ENCODE data around the gene PLXNA3. TPM values are rescaled to one million over a fixed set of nuclear protein-coding genes. Genes with fewer than 3 reads are reported as not detected.

Gene PLXNA3
- total RNA-seq, 2 donors from 2014 or later = 52.6 to 68.8 TPM

GRCh38 chrX:154420402-154420756 lies 37.7 kb upstream of the PLXNA3 start:
- no peak overlapping the region for H3K4me3 Mint-ChIP-seq
- peaks cover 62% of the 10 kb centered on the region for H3K9me3 Mint-ChIP-seq
- 91% methylated on average over 10 of the region's 10 CpGs; no CpG with 5 or more reads in 1 of the 2 experiments for WGBS, 2 experiments (ENCODE audit: insufficient coverage in 1 of 2, insufficient read length in 1 of 2)

DNA sequence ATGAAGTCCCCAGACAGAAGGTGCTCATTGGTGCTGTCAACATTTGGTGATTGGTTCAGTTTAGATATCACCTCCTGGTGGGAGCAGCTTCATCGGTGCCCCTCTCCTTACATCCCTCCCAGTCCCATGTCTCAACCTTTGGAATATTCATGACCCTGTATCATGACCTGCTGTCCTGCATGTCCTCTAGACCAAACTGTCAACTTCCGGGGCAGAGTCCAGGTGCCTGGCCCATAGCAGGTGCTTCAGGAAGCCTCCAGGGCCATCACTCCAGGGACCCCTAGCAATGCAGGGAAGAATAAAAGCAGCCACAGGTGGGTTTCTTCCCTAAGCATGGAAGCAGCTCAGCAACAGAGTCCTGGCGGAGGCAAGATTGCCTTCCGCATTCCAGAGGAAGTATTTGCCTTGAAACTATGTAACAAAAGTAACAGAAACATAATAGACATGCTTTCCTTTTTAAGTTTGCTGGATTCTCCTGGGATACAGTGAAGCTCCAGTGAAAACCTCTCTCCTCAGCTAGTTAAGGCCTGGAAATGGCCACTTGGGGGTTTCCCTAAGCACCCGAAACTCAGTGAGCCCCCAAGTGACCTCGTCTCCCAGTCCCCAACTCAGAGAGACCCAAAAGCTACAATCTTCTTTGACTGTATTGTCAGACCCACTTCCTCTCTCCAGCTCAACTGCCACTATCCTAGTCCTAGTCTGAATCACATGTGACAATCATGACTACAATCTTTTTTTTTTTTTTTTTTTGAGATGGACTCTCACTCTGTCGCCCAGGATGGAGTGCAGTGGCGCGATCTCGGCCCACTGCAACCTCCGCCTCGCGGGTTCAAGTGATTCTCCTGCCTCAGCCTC lies 30.9 kb upstream of the PLXNA3 start:
- Histone ChIP-seq H3K9me3 (ENCODE audit: control insufficient read depth, low read length) (no peaks in the 10 kb centered on the region), H3K4me1 (ENCODE audit: control insufficient read depth, insufficient read depth, low read length) (no peaks in the 10 kb centered on the region), H3K27ac (ENCODE audit: low read depth, low read length) (no peak overlapping the region), H3K4me3 (ENCODE audit: low read length) (no peak overlapping the region), H3K36me3 (ENCODE audit: control insufficient read depth, insufficient read depth, low read length) (no peaks in the 10 kb centered on the region), H3K27me3 (ENCODE audit: control insufficient read depth, insufficient read depth, low read length, poor library complexity, severe bottlenecking) (no peaks in the 10 kb centered on the region), H3K9ac (ENCODE audit: extremely low read depth, low read length, poor library complexity, severe bottlenecking) (no peak overlapping the region)
- no peak overlapping the region for H3K27ac Mint-ChIP-seq
- H3K9me3 Mint-ChIP-seq = peaks cover 54% of the 10 kb centered on the region
- no peaks in the 10 kb centered on the region for H3K27me3 Mint-ChIP-seq (ENCODE audit: insufficient read depth)
- H3K4me3 Mint-ChIP-seq = no peak overlapping the region
- no peak for TF ChIP-seq CTCF (conservative IDR thresholded peaks at IDR 0.05)
- H3K36me3 Mint-ChIP-seq (ENCODE audit: low read depth) = peaks cover 3% of the 10 kb centered on the region
- 90 to 96% methylated on average over 5 to 13 of the region's 13 CpGs for WGBS, 2 experiments (ENCODE audit: insufficient coverage in 1 of 2, insufficient read length in 1 of 2)
- no peaks in the 10 kb centered on the region for H3K4me1 Mint-ChIP-seq
- no peak for DNase-seq

More at GRCh38 chrX:154420402-154420756, 37.7 kb upstream of the PLXNA3 start:
- H3K27me3 ChIP-seq (ENCODE audit: control insufficient read depth, insufficient read depth, low read length, poor library complexity, severe bottlenecking) = no peaks in the 10 kb centered on the region
- Mint-ChIP-seq H3K36me3 (ENCODE audit: low read depth) (peaks cover 2% of the 10 kb centered on the region), H3K27ac (no peak overlapping the region), H3K27me3 (ENCODE audit: insufficient read depth) (no peaks in the 10 kb centered on the region), H3K4me1 (no peaks in the 10 kb centered on the region)
- no peaks in the 10 kb centered on the region for H3K36me3 ChIP-seq (ENCODE audit: control insufficient read depth, insufficient read depth, low read length)
- TF ChIP-seq CTCF (conservative IDR thresholded peaks at IDR 0.05) = no peak
- no peaks in the 10 kb centered on the region for H3K4me1 ChIP-seq (ENCODE audit: control insufficient read depth, insufficient read depth, low read length)
- H3K9ac ChIP-seq (ENCODE audit: extremely low read depth, low read length, poor library complexity, severe bottlenecking) = no peak overlapping the region
- H3K27ac ChIP-seq (ENCODE audit: low read depth, low read length) = no peak overlapping the region
- no peaks in the 10 kb centered on the region for H3K9me3 ChIP-seq (ENCODE audit: control insufficient read depth, low read length)
- H3K4me3 ChIP-seq (ENCODE audit: low read length) = no peak overlapping the region
- DNase-seq = no peak

DNA sequence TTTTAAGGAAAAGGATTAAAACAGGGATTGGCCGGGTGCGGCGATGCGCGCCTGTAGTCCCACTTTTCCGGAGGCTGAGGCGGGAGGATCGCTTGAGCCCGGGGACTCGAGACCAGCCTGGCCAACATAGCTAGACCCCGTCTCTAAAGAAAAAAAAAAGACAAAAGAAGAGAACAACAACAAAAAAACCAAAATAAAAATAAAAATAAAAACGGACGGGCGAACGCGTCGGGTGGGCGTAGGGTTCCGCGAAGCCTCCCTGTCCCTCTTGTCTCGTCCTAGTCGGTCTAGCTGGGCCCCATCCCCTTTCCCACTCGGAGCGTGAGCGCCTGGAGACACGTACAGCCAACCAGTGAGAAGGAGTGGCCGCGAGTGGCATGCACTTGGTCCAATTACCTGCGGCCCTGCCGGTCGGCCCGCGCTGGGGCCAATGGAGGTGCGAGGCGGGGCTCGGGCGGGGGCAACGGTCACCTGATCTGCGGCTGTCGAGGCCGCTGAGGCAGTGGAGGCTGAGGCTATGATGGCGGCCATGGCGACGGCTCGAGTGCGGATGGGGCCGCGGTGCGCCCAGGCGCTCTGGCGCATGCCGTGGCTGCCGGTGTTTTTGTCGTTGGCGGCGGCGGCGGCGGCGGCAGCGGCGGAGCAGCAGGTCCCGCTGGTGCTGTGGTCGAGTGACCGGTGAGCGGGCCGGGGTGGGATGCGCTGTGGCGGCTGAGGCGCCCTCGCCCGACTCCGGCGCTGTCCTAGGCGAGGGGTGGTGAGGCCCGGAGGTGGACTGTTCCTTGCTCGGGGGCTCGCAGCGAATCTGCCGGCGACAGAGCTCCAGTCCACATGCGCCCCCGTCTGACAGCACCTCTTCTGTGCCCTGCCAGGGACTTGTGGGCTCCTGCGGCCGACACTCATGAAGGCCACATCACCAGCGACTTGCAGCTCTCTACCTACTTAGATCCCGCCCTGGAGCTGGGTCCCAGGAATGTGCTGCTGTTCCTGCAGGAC lies 29.6 kb upstream of the PLXNA3 start, which contains the start of gene ATP6AP1:
TSS of gene ATP6AP1 (plus strand) at position 502 of the 996 bp plus-strand sequence. CDS start at position 518, 16 bp downstream.
- peaks cover 10% of the 10 kb centered on the region for H3K36me3 Mint-ChIP-seq (ENCODE audit: low read depth)
- no peaks in the 10 kb centered on the region for H3K27me3 ChIP-seq (ENCODE audit: control insufficient read depth, insufficient read depth, low read length, poor library complexity, severe bottlenecking)
- no peak within 1 kb of the TSS for H3K27ac ChIP-seq (ENCODE audit: low read depth, low read length)
- H3K27ac Mint-ChIP-seq = peak within 1 kb of the TSS; percentile 44
- peaks cover 62% of the 10 kb centered on the region for H3K9me3 Mint-ChIP-seq
- H3K4me1 ChIP-seq (ENCODE audit: control insufficient read depth, insufficient read depth, low read length) = no peaks in the 10 kb centered on the region
- H3K27me3 Mint-ChIP-seq (ENCODE audit: insufficient read depth) = no peaks in the 10 kb centered on the region
- no peaks in the 10 kb centered on the region for H3K4me1 Mint-ChIP-seq
- peak within 1 kb of the TSS; percentile 68 for H3K4me3 Mint-ChIP-seq
- 0 to 12% methylated on average over 3 to 86 of the region's 87 CpGs for WGBS, 2 experiments (ENCODE audit: insufficient coverage in 1 of 2, insufficient read length in 1 of 2)
- TF ChIP-seq CTCF (conservative IDR thresholded peaks at IDR 0.05) = no peak
- DNase-seq = peak; percentile 94
- H3K9me3 ChIP-seq (ENCODE audit: control insufficient read depth, low read length) = no peaks in the 10 kb centered on the region
- peak within 1 kb of the TSS; percentile 84 for H3K4me3 ChIP-seq (ENCODE audit: low read length)
- no peak within 1 kb of the TSS for H3K9ac ChIP-seq (ENCODE audit: extremely low read depth, low read length, poor library complexity, severe bottlenecking)
- no peaks in the 10 kb centered on the region for H3K36me3 ChIP-seq (ENCODE audit: control insufficient read depth, insufficient read depth, low read length)

All from endodermal cell (in vitro differentiated cells).